Measurements from ENCODE around the gene NTMT1. TPM values are rescaled to one million over a fixed set of nuclear protein-coding genes. Genes with fewer than 3 reads are reported as not detected.

NTMT1 gene
- total and polyA plus RNA-seq, 3 experiments from 2014 or later, result 48.6 to 68.9 (median 65.5) TPM

DNA sequence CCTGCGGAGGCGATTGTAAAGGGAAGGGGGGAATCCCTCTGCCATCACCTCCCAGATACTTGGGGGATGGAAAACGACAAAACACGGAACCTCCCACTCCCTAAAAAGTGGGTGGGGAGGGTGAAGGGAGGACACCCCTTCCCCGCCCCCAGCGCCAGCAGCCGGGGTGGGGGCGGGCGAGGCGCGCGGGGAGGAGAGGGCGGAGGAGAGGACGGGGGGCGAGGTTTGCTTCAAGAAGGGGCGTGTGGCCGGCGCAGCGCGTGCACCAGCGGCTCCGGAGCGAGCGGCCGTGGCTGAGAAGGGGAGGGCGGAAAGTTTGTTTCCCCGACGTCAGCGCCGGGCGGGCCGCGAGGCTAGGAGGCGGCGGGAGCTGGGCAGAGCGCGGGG lies 39.4 kb downstream of the NTMT1 start, which contains the start of gene PRRX2:
TSS of gene PRRX2 (plus strand) at position 259 of the 387 bp plus-strand sequence. CDS start 221 bp downstream, outside the sequence.
- no peak within 1 kb of the TSS for H3K27ac ChIP-seq (ENCODE audit: low read depth, low read length)
- no peaks in the 10 kb centered on the region for H3K36me3 Mint-ChIP-seq
- ChIA-PET CTCF (no interaction called here), POLR2A (no interaction called here)
- no peaks in the 10 kb centered on the region for H3K9me3 Mint-ChIP-seq
- peaks cover 20 to 22% of the 10 kb centered on the region in 2 donors for H3K27me3 Mint-ChIP-seq
- H3K4me1 ChIP-seq (ENCODE audit: insufficient read depth, low read length), result no peaks in the 10 kb centered on the region
- no peaks in the 10 kb centered on the region for H3K36me3 ChIP-seq (ENCODE audit: insufficient read depth, low read length)
- peak within 1 kb of the TSS; percentile 60 to 82 (median 80) for H3K4me3 Mint-ChIP-seq
- peaks cover 3 to 8% (median 4%) of the 10 kb centered on the region in 3 donors for H3K4me1 Mint-ChIP-seq
- peak within 1 kb of the TSS; percentile 32 for H3K4me3 ChIP-seq (ENCODE audit: low read length)
- DNase-seq, result peak in 3 of 5 donors; percentile 7 to 11 (median 10)
- no peaks in the 10 kb centered on the region for H3K9me3 ChIP-seq (ENCODE audit: low read length)
- H3K27me3 ChIP-seq (ENCODE audit: insufficient read depth, low read length, poor library complexity, severe bottlenecking), result no peaks in the 10 kb centered on the region
- H3K27ac Mint-ChIP-seq, result peak within 1 kb of the TSS in 3 of 8 donors; percentile 32 to 81 (median 43)

DNA sequence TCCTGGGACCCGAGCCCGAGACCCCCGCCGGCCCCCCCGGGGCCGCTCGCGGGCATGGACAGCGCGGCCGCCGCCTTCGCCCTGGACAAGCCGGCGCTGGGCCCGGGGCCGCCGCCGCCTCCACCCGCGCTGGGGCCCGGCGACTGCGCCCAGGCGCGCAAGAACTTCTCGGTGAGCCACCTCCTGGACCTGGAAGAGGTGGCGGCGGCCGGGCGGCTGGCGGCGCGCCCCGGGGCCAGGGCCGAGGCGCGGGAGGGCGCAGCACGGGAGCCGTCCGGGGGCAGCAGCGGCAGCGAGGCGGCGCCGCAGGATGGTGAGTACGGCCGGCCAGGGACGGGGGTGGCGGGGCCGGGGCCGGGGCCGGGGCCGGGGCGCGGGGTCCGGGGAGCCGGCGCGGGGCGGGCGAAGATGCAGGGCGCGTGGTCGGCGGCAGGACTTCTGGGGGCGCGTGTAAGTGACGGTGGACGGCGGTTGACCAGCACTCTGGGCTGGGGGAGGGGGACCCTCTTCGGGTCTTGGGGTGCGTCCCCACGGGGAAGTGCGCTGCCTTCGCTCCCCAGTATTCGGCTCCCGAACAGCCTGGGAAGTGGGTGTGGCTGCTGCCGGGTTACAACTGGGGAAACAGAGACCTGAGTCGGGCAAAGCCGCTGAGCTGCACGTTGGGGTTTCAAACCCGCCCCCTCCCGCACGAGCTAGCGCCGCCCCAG lies 40.0 kb downstream of the NTMT1 start:
- Histone ChIP-seq H3K9me3 (ENCODE audit: low read length) (no peaks in the 10 kb centered on the region), H3K4me1 (ENCODE audit: insufficient read depth, low read length) (no peaks in the 10 kb centered on the region), H3K27ac (ENCODE audit: low read depth, low read length) (no peak overlapping the region), H3K27me3 (ENCODE audit: insufficient read depth, low read length, poor library complexity, severe bottlenecking) (no peaks in the 10 kb centered on the region), H3K36me3 (ENCODE audit: insufficient read depth, low read length) (no peaks in the 10 kb centered on the region), H3K4me3 (ENCODE audit: low read length) (no peak overlapping the region)
- peaks cover 3 to 8% (median 4%) of the 10 kb centered on the region in 3 donors for H3K4me1 Mint-ChIP-seq
- no peaks in the 10 kb centered on the region for H3K9me3 Mint-ChIP-seq
- H3K4me3 Mint-ChIP-seq, result peak overlapping the region in 4 of 7 donors; percentile 44 to 80 (median 54)
- no peaks in the 10 kb centered on the region for H3K36me3 Mint-ChIP-seq
- ChIA-PET POLR2A (no interaction called here), CTCF (no interaction called here)
- no peak for DNase-seq
- no peak overlapping the region for H3K27ac Mint-ChIP-seq
- H3K27me3 Mint-ChIP-seq, result peaks cover 20 to 22% of the 10 kb centered on the region in 2 donors

DNA sequence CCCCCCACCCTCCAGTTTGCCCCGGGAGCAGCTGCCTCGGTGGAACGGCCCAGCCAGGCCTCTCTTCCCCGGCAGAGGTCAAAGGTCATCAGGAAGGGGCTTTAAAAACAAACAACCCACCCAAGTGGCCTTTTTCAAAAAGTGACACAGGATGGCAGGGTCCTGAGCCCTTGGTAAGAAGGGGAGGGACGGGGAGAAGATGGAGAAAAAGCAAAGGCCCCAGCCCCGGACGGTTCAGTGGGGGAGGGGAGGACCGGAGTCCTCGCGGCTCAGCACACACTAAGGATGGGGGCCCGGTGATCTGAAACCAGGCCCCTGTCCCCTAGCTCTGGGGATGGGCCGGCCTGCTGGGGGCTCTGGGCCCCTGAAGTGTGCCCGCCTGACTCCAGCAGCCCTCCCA lies 40.6 kb downstream of the NTMT1 start:
- H3K27me3 ChIP-seq (ENCODE audit: insufficient read depth, low read length, poor library complexity, severe bottlenecking), result no peaks in the 10 kb centered on the region

DNA sequence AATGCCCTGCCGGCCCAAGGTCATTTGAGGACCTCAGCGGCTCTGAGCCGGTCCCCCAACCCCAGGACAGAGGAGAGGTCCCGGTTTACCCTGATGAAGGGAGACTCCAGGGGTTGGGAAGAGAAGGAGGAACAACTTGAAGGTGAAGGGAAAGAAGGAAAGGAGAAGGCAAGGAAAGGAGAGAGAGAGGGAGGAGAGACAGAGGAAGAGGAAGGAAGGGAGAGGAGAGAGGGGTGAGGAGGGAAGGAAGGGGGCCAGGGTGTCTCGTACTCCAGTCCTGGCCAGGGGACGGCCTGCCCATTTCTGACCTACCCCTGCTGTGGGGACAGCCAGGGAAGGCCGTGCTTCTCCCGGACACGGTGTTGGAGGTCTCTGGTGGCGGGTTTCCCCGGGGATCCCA lies 41.4 kb downstream of the NTMT1 start:
- no peak overlapping the region for H3K27ac ChIP-seq (ENCODE audit: low read depth, low read length)
- no peaks in the 10 kb centered on the region for H3K4me1 ChIP-seq (ENCODE audit: insufficient read depth, low read length)
- DNase-seq, result no peak
- ChIA-PET POLR2A (no interaction called here), CTCF (no interaction called here)
- H3K4me1 Mint-ChIP-seq, result peaks cover 3 to 8% (median 4%) of the 10 kb centered on the region in 3 donors
- no peaks in the 10 kb centered on the region for H3K36me3 Mint-ChIP-seq
- no peak overlapping the region for H3K4me3 ChIP-seq (ENCODE audit: low read length)
- no peaks in the 10 kb centered on the region for H3K36me3 ChIP-seq (ENCODE audit: insufficient read depth, low read length)
- H3K27me3 ChIP-seq (ENCODE audit: insufficient read depth, low read length, poor library complexity, severe bottlenecking), result no peaks in the 10 kb centered on the region
- H3K9me3 ChIP-seq (ENCODE audit: low read length), result no peaks in the 10 kb centered on the region
- no peak overlapping the region for H3K27ac Mint-ChIP-seq
- H3K27me3 Mint-ChIP-seq, result peaks cover 20 to 22% of the 10 kb centered on the region in 2 donors
- peak overlapping the region in 1 of 7 donors; percentile 29 for H3K4me3 Mint-ChIP-seq
- no peaks in the 10 kb centered on the region for H3K9me3 Mint-ChIP-seq

More for the DNA sequence above, 40.6 kb downstream of the NTMT1 start:
- H3K4me1 ChIP-seq (ENCODE audit: insufficient read depth, low read length), result no peaks in the 10 kb centered on the region
- Mint-ChIP-seq H3K4me3 (peak overlapping the region in 2 of 7 donors; percentile 16 to 44), H3K36me3 (no peaks in the 10 kb centered on the region), H3K9me3 (no peaks in the 10 kb centered on the region), H3K4me1 (peaks cover 3 to 8% (median 4%) of the 10 kb centered on the region in 3 donors), H3K27ac (no peak overlapping the region), H3K27me3 (peaks cover 20 to 22% of the 10 kb centered on the region in 2 donors)
- H3K4me3 ChIP-seq (ENCODE audit: low read length), result no peak overlapping the region
- no peaks in the 10 kb centered on the region for H3K9me3 ChIP-seq (ENCODE audit: low read length)
- DNase-seq, result no peak
- ChIA-PET CTCF (no interaction called here), POLR2A (no interaction called here)
- no peak overlapping the region for H3K27ac ChIP-seq (ENCODE audit: low read depth, low read length)
- no peaks in the 10 kb centered on the region for H3K36me3 ChIP-seq (ENCODE audit: insufficient read depth, low read length)

DNA sequence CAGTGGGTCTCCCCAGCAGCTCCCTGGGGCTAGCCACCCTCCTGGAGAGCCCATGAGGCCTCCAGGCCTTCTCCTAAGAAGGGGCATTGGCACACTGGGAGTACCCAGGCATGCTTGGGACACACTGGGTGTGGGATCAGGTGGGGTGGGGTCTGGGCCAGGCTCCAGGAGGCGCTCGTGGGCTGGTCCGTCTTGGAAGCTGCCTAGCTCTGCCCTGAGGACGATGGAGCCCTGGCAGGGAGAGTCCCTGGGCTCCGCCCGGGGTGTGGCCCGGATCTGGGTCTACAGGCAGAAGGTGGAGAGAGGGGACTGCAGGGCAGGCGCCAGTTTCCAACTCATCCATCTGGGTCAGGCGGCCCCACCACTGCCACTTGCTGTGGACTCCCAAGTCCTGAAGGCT lies 41.9 kb downstream of the NTMT1 start:
- DNase-seq, result no peak
- H3K36me3 Mint-ChIP-seq, result no peaks in the 10 kb centered on the region
- no peaks in the 10 kb centered on the region for H3K9me3 Mint-ChIP-seq
- ChIA-PET POLR2A (no interaction called here), CTCF (no interaction called here)
- H3K27ac ChIP-seq (ENCODE audit: low read depth, low read length), result no peak overlapping the region
- peaks cover 3 to 8% (median 4%) of the 10 kb centered on the region in 3 donors for H3K4me1 Mint-ChIP-seq
- H3K27me3 ChIP-seq (ENCODE audit: insufficient read depth, low read length, poor library complexity, severe bottlenecking), result no peaks in the 10 kb centered on the region
- peaks cover 17 to 20% of the 10 kb centered on the region in 2 donors for H3K27me3 Mint-ChIP-seq
- no peak overlapping the region for H3K4me3 ChIP-seq (ENCODE audit: low read length)
- H3K27ac Mint-ChIP-seq, result no peak overlapping the region
- no peaks in the 10 kb centered on the region for H3K4me1 ChIP-seq (ENCODE audit: insufficient read depth, low read length)
- no peaks in the 10 kb centered on the region for H3K9me3 ChIP-seq (ENCODE audit: low read length)
- no peak overlapping the region for H3K4me3 Mint-ChIP-seq
- no peaks in the 10 kb centered on the region for H3K36me3 ChIP-seq (ENCODE audit: insufficient read depth, low read length)

DNA sequence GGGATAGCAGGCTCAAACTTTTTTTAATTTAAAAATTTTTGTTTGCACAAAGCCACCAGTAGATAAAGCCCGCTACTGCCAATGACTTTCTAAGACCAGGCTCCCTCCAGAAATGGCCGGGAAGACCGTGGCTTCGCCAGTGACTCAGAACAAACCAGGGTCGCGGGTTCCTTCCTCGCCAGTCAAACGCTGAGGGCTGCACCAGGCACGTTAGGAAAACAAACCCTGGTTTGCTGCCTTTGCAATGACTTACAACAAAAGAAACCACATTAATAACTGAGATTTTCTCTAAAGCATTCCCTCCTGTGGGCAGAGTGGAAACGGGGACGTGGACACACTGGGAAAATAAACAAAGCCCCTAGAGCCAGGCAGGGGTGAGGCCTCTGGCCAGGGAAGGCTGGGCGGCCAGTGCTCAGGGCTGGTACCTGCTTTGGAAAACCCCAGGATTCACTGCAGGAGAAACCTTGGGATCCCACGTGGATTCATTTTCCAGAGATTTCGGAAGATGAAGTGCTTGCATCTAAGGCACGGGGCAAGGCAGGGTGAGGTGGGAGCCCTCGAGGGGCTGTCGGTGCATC lies 43.3 kb downstream of the NTMT1 start:
- Mint-ChIP-seq H3K27ac (no peak overlapping the region), H3K9me3 (no peaks in the 10 kb centered on the region), H3K4me3 (peak overlapping the region in 1 of 7 donors; percentile 36), H3K27me3 (peaks cover 14 to 20% of the 10 kb centered on the region in 2 donors), H3K36me3 (no peaks in the 10 kb centered on the region), H3K4me1 (peaks cover 3 to 8% (median 4%) of the 10 kb centered on the region in 3 donors)
- CTCF ChIA-PET, result no interaction called here
- DNase-seq, result no peak
- no peak overlapping the region for H3K27ac ChIP-seq (ENCODE audit: low read depth, low read length)
- no peak overlapping the region for H3K4me3 ChIP-seq (ENCODE audit: low read length)
- no peaks in the 10 kb centered on the region for H3K27me3 ChIP-seq (ENCODE audit: insufficient read depth, low read length, poor library complexity, severe bottlenecking)
- POLR2A ChIA-PET, result no interaction called here
- no peaks in the 10 kb centered on the region for H3K4me1 ChIP-seq (ENCODE audit: insufficient read depth, low read length)
- no peaks in the 10 kb centered on the region for H3K9me3 ChIP-seq (ENCODE audit: low read length)
- no peaks in the 10 kb centered on the region for H3K36me3 ChIP-seq (ENCODE audit: insufficient read depth, low read length)

DNA sequence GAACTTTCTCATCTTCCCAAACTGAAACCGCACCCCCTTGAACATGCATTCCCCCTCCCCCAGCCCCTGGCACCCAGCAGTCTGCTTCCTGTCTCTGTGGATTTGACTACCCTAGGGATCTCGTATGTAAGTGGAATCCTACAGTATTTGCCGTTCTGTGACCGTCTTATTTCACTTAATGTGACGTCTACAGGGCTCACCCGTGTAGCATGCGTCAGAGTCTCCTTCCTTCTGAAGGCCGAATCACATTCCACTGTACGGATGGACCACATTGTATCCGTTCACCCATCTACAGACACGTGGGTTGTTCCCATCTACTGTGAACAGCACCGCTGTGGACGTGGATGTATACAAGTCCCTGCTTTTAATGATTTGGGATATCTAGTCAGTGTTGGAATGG lies 44.0 kb downstream of the NTMT1 start:
- Histone ChIP-seq H3K9me3 (ENCODE audit: low read length) (no peaks in the 10 kb centered on the region), H3K27me3 (ENCODE audit: insufficient read depth, low read length, poor library complexity, severe bottlenecking) (no peaks in the 10 kb centered on the region), H3K4me1 (ENCODE audit: insufficient read depth, low read length) (no peaks in the 10 kb centered on the region), H3K36me3 (ENCODE audit: insufficient read depth, low read length) (no peaks in the 10 kb centered on the region), H3K4me3 (ENCODE audit: low read length) (no peak overlapping the region), H3K27ac (ENCODE audit: low read depth, low read length) (no peak overlapping the region)
- H3K9me3 Mint-ChIP-seq, result no peaks in the 10 kb centered on the region
- H3K36me3 Mint-ChIP-seq, result no peaks in the 10 kb centered on the region
- H3K27ac Mint-ChIP-seq, result peak overlapping the region in 1 of 8 donors; percentile 33
- DNase-seq, result no peak
- ChIA-PET CTCF (no interaction called here), POLR2A (no interaction called here)
- peaks cover 10 to 19% of the 10 kb centered on the region in 2 donors for H3K27me3 Mint-ChIP-seq
- H3K4me3 Mint-ChIP-seq, result no peak overlapping the region
- H3K4me1 Mint-ChIP-seq, result peaks cover 0 to 4% (median 0%) of the 10 kb centered on the region in 3 donors

DNA sequence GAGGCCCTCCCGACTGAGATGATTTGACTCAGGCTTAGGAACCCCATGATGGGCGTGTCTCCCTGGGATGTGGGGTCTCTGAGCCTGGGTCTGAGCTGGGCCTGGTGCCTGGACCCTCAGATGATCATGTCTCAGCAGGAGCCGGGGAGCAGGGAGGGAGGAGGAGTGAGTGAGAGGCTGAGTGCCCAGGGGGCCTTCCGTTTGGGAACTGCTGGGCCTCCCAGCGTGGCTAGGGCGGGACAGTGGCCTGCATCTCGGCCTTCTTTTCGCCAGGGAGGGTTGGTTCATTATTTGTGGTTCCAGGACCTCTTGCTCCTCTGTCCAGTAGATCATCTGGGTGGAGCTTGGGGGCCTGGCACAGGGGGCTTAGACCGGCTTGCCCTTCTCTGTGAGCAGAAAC lies 45.1 kb downstream of the NTMT1 start:
- no peak for DNase-seq
- Histone ChIP-seq H3K27me3 (ENCODE audit: insufficient read depth, low read length, poor library complexity, severe bottlenecking) (no peaks in the 10 kb centered on the region), H3K4me1 (ENCODE audit: insufficient read depth, low read length) (no peaks in the 10 kb centered on the region), H3K4me3 (ENCODE audit: low read length) (no peak overlapping the region), H3K27ac (ENCODE audit: low read depth, low read length) (no peak overlapping the region), H3K9me3 (ENCODE audit: low read length) (no peaks in the 10 kb centered on the region), H3K36me3 (ENCODE audit: insufficient read depth, low read length) (no peaks in the 10 kb centered on the region)
- Mint-ChIP-seq H3K27me3 (peaks cover 10 to 19% of the 10 kb centered on the region in 2 donors), H3K27ac (peak overlapping the region in 1 of 8 donors; percentile 78), H3K9me3 (no peaks in the 10 kb centered on the region), H3K36me3 (no peaks in the 10 kb centered on the region), H3K4me3 (peak overlapping the region in 1 of 7 donors; percentile 69), H3K4me1 (no peaks in the 10 kb centered on the region)
- CTCF ChIA-PET, result no interaction called here
- POLR2A ChIA-PET, result no interaction called here
